ENCODE results near the gene PLK1.

Gene PLK1

GRCh38 chr16:23683487-23683886 lies 4.8 kb downstream of the PLK1 start:
- H3K4me1 ChIP-seq (ENCODE audit: control insufficient read depth in 1 of 2, insufficient read depth in 1 of 2, low read depth in 1 of 2, low read length in 1 of 2), result peaks cover 28 to 29% of the 10 kb centered on the region in 2 experiments
- TF ChIP-seq, protein P1, sequence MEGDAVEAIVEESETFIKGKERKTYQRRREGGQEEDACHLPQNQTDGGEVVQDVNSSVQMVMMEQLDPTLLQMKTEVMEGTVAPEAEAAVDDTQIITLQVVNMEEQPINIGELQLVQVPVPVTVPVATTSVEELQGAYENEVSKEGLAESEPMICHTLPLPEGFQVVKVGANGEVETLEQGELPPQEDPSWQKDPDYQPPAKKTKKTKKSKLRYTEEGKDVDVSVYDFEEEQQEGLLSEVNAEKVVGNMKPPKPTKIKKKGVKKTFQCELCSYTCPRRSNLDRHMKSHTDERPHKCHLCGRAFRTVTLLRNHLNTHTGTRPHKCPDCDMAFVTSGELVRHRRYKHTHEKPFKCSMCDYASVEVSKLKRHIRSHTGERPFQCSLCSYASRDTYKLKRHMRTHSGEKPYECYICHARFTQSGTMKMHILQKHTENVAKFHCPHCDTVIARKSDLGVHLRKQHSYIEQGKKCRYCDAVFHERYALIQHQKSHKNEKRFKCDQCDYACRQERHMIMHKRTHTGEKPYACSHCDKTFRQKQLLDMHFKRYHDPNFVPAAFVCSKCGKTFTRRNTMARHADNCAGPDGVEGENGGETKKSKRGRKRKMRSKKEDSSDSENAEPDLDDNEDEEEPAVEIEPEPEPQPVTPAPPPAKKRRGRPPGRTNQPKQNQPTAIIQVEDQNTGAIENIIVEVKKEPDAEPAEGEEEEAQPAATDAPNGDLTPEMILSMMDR (IDR thresholded peaks at IDR 0.05), result no peak
- H3K27ac ChIP-seq, result no peak overlapping the region
- H3K36me3 ChIP-seq, result peaks cover 68% of the 10 kb centered on the region
- H3K4me3 ChIP-seq (ENCODE audit: low read depth in 1 of 2, low read length in 1 of 2), result no peak overlapping the region
- no peaks in the 10 kb centered on the region for H3K27me3 ChIP-seq
- no peaks in the 10 kb centered on the region for H3K9me3 ChIP-seq

DNA sequence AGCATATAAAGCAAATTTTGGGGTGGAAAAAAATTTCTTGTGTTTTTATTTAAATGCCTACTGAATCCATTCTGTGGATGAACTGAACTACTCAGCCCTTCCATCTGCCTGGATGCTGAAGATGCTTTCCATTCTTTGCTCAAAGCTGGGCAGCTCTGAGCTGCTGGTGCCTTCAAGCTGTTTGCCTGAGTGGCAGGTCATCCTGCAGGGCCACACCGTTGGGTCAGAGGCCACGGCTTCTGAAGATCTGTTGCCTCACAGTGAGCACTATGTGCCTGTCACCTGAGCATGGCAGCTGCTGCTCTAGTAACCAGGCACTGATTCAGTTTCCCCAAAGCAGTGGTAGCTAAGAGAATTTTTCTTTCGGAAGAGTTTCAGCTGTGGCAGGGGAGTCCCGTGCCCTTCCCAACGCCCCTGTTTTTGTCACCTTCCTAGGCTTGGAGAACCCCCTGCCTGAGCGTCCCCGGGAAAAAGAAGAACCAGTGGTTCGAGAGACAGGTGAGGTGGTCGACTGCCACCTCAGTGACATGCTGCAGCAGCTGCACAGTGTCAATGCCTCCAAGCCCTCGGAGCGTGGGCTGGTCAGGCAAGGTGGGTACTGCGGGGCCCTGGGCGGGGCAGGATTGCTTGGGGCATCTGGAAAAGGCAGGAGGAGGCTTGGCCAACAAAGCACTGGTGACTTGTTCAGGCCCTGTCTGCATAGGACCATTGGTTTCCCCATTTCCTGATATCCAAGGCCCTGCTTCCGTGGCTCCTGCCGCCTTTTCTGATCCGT lies 8.5 kb downstream of the PLK1 start:
- Histone ChIP-seq H3K27me3 (no peaks in the 10 kb centered on the region), H3K4me1 (ENCODE audit: control insufficient read depth in 1 of 2, insufficient read depth in 1 of 2, low read depth in 1 of 2, low read length in 1 of 2) (peaks cover under 1 to 2% of the 10 kb centered on the region in 2 experiments), H3K9me3 (no peaks in the 10 kb centered on the region), H3K27ac (no peak overlapping the region), H3K36me3 (peaks cover 89% of the 10 kb centered on the region), H3K4me3 (ENCODE audit: low read depth in 1 of 2, low read length in 1 of 2) (no peak overlapping the region)
- TF ChIP-seq, protein P1 (IDR thresholded peaks at IDR 0.05), result no peak

DNA sequence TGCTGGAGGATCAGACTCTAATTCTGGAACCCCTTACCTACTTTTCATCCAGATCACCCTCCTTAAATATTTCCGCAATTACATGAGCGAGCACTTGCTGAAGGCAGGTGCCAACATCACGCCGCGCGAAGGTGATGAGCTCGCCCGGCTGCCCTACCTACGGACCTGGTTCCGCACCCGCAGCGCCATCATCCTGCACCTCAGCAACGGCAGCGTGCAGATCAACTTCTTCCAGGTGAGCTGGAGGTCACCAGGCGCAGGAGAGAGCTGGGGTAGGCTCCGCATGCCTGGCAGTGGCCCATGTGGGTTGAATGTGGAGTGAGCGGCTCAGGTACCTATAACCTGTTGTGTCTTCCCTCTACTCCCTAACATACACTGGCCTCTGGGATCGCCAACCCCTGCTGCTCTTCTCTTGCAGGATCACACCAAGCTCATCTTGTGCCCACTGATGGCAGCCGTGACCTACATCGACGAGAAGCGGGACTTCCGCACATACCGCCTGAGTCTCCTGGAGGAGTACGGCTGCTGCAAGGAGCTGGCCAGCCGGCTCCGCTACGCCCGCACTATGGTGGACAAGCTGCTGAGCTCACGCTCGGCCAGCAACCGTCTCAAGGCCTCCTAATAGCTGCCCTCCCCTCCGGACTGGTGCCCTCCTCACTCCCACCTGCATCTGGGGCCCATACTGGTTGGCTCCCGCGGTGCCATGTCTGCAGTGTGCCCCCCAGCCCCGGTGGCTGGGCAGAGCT lies 10.9 kb downstream of the PLK1 start:
- TF ChIP-seq, protein P1 (IDR thresholded peaks at IDR 0.05), result no peak
- peaks cover 75% of the 10 kb centered on the region for H3K36me3 ChIP-seq
- no peaks in the 10 kb centered on the region for H3K4me1 ChIP-seq (ENCODE audit: control insufficient read depth in 1 of 2, insufficient read depth in 1 of 2, low read depth in 1 of 2, low read length in 1 of 2)
- H3K4me3 ChIP-seq (ENCODE audit: low read depth in 1 of 2, low read length in 1 of 2), result no peak overlapping the region
- H3K9me3 ChIP-seq, result no peaks in the 10 kb centered on the region
- no peak overlapping the region for H3K27ac ChIP-seq
- H3K27me3 ChIP-seq, result peaks cover 5% of the 10 kb centered on the region

GRCh38 chr16:23690771-23691482 lies 12.2 kb downstream of the PLK1 start:
- Histone ChIP-seq H3K36me3 (peaks cover 65% of the 10 kb centered on the region), H3K9me3 (no peaks in the 10 kb centered on the region), H3K4me1 (ENCODE audit: control insufficient read depth in 1 of 2, insufficient read depth in 1 of 2, low read depth in 1 of 2, low read length in 1 of 2) (peaks cover 3 to 6% of the 10 kb centered on the region in 2 experiments), H3K4me3 (ENCODE audit: low read depth in 1 of 2, low read length in 1 of 2) (no peak overlapping the region), H3K27me3 (peaks cover 13% of the 10 kb centered on the region), H3K27ac (no peak overlapping the region)
- TF ChIP-seq, protein P1 (IDR thresholded peaks at IDR 0.05), result no peak

DNA sequence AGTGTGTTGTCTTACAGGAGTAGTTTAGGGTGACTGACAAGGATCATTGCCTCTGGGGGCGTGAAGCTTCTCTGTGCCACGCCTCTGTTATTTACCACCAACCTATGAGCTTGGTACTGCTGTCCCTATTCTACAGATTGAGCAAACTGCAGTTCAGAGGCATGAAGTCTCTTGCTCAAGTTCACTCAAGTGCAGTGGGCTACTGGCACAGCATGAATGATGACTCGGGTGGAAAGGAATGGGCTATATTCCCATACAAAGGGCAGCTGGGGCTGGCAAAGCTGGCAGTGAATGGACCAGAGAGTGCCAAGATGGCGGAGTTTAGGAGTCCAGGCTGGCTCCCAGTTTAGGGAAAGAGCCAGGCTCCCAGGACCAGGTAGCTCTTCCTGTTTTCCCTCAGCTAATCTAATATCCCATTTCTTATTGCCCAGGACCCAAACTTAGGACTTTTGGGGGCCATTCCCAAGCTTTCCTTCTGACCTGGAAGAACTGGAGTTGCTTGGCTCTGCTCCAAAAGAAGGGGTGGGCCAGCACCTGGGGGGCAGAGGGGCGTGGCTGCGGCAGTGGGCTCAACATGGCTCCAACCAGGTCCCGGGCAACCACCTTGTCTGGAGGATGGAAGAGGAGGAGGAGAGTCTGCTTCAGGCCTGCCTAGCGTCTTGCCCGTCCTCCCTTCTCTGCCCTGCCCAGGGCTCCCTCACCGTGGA lies 12.9 kb downstream of the PLK1 start:
- Histone ChIP-seq H3K27me3 (peaks cover 13% of the 10 kb centered on the region), H3K9me3 (no peaks in the 10 kb centered on the region), H3K36me3 (peaks cover 58% of the 10 kb centered on the region), H3K4me1 (ENCODE audit: control insufficient read depth in 1 of 2, insufficient read depth in 1 of 2, low read depth in 1 of 2, low read length in 1 of 2) (peaks cover 3 to 6% of the 10 kb centered on the region in 2 experiments), H3K27ac (no peak overlapping the region), H3K4me3 (ENCODE audit: low read depth in 1 of 2, low read length in 1 of 2) (no peak overlapping the region)
- TF ChIP-seq, protein P1 (IDR thresholded peaks at IDR 0.05), result no peak

Measured in neutrophil (primary cell).